ENCODE measurements around the gene CENPT.
"Not testable (repeated sequence)": the region's sequence is repeated elsewhere in the genome, so short reads cannot be mapped to it uniquely, and the experiment has no call there.

CENPT gene

GRCh38 chr16:67846320-67847063 lies 1.0 kb downstream of the CENPT start, which contains the start of gene NUTF2:
Gene NUTF2 (plus strand): TSS chr16:67846933. CDS start chr16:67865131, 18,198 bp downstream.
- DNase-seq (ENCODE audit: low read depth, low spot score): peak; percentile 91

- DNase-seq (ENCODE audit: low read depth, low spot score): no peak
These were observed 1.5 kb downstream of the CENPT start for GRCh38 chr16:67846063-67846319.

- no peak for DNase-seq (ENCODE audit: low read depth, low spot score)
These were observed 2.0 kb downstream of the CENPT start for GRCh38 chr16:67845291-67846062.

GRCh38 chr16:67844497-67844896 lies 3.0 kb downstream of the CENPT start:
- no peak for DNase-seq (ENCODE audit: low read depth, low spot score)

- no peak for DNase-seq (ENCODE audit: low read depth, low spot score)
These were observed 4.1 kb downstream of the CENPT start for GRCh38 chr16:67843343-67843765.

- peak; percentile 23 for DNase-seq (ENCODE audit: low read depth, low spot score)
These were observed 4.8 kb downstream of the CENPT start for GRCh38 chr16:67842509-67843342.

GRCh38 chr16:67841816-67842508 lies 5.5 kb downstream of the CENPT start, which contains the start of gene THAP11:
Gene THAP11 (plus strand): TSS chr16:67842320. CDS start chr16:67842555, 235 bp downstream.
- DNase-seq (ENCODE audit: low read depth, low spot score): peak; percentile 93

GRCh38 chr16:67841198-67841815 lies 6.2 kb downstream of the CENPT start:
- no peak for DNase-seq (ENCODE audit: low read depth, low spot score)

- DNase-seq (ENCODE audit: low read depth, low spot score): no peak
These were observed 9.7 kb downstream of the CENPT start for GRCh38 chr16:67837811-67838210.

- not testable (repeated sequence) for DNase-seq (ENCODE audit: low read depth, low spot score)
These were observed 10.3 kb downstream of the CENPT start for GRCh38 chr16:67837190-67837589.

GRCh38 chr16:67834242-67834614 lies 13.3 kb downstream of the CENPT start:
- no peak for DNase-seq (ENCODE audit: low read depth, low spot score)

- peak; percentile 82 for DNase-seq (ENCODE audit: low read depth, low spot score)
These were observed 13.9 kb downstream of the CENPT start for GRCh38 chr16:67833415-67834241.

GRCh38 chr16:67833030-67833414 lies 14.5 kb downstream of the CENPT start:
- DNase-seq (ENCODE audit: low read depth, low spot score): no peak

- no peak for DNase-seq (ENCODE audit: low read depth, low spot score)
These were observed 18.8 kb downstream of the CENPT start for GRCh38 chr16:67828651-67829050.

GRCh38 chr16:67825906-67826305 lies 21.6 kb downstream of the CENPT start:
- no peak for DNase-seq (ENCODE audit: low read depth, low spot score)

GRCh38 chr16:67825119-67825518 lies 22.4 kb downstream of the CENPT start:
- DNase-seq (ENCODE audit: low read depth, low spot score): no peak

GRCh38 chr16:67822511-67822910 lies 25.0 kb downstream of the CENPT start:
- no peak for DNase-seq (ENCODE audit: low read depth, low spot score)

- DNase-seq (ENCODE audit: low read depth, low spot score): no peak
These were observed 26.8 kb downstream of the CENPT start for GRCh38 chr16:67820608-67821259.

- DNase-seq (ENCODE audit: low read depth, low spot score): no peak
These were observed 32.9 kb downstream of the CENPT start for GRCh38 chr16:67814567-67814966.

GRCh38 chr16:67811899-67812298 lies 35.6 kb downstream of the CENPT start:
- no peak for DNase-seq (ENCODE audit: low read depth, low spot score)
